Subcutaneous adipose tissue (tissue), 4 donors: Measurements from ENCODE around the gene ZNF280B. TPM values are rescaled to one million over a fixed set of nuclear protein-coding genes. Genes with fewer than 3 reads are reported as not detected.

ENCODE experiments used
- total RNA-seq, 4 donors: library from RNA; depleted of rRNA; stranded (reverse); fragments of >200 nt; gene quantifications; one replicate each; pipeline ENCODE4 v1.1.0, GENCODE V29; 2016
- TF ChIP-seq, protein P1 (sequence below): fragments of 450-650 bp; IDR thresholded peaks from one replicate; pipeline ENCODE4 v1.5.1; 2016; ENCODE audit warnings: low read depth, mild to moderate bottlenecking, control low read depth, antibody characterized with exemption, moderate library complexity

Gene ZNF280B
- total RNA-seq, 4 donors from 2014 or later: 0.49 to 0.68 TPM; not detected in 2

DNA sequence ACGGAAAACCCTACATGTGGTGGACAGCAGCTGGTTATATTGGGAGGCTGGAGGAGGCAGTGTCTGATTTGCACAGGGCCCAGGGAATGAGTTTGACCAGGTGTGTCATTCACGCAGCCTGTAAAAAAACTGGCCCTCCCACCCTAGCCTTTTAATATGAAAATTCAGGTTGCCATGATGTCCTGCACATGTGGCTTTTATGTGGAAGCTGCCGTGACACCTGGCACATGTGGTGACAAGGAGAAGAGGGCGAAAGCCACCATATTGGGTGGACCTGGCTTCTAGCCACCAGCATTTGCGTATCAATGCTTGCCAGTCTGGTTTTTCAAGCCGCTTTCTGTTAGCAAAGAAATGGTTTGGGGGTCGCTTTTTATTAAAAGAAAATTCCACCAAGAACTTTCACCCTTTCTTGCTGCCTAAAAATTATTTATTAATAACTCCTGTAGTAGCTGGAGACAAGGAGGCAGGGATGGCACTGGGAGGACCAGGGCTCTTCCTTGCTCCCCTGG, 43.4 kb downstream of the ZNF280B start:
- TF ChIP-seq, protein P1, sequence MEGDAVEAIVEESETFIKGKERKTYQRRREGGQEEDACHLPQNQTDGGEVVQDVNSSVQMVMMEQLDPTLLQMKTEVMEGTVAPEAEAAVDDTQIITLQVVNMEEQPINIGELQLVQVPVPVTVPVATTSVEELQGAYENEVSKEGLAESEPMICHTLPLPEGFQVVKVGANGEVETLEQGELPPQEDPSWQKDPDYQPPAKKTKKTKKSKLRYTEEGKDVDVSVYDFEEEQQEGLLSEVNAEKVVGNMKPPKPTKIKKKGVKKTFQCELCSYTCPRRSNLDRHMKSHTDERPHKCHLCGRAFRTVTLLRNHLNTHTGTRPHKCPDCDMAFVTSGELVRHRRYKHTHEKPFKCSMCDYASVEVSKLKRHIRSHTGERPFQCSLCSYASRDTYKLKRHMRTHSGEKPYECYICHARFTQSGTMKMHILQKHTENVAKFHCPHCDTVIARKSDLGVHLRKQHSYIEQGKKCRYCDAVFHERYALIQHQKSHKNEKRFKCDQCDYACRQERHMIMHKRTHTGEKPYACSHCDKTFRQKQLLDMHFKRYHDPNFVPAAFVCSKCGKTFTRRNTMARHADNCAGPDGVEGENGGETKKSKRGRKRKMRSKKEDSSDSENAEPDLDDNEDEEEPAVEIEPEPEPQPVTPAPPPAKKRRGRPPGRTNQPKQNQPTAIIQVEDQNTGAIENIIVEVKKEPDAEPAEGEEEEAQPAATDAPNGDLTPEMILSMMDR: no peak

GRCh38 chr22:22464541-22465054, 43.9 kb downstream of the ZNF280B start:
- TF ChIP-seq, protein P1: no peak

DNA sequence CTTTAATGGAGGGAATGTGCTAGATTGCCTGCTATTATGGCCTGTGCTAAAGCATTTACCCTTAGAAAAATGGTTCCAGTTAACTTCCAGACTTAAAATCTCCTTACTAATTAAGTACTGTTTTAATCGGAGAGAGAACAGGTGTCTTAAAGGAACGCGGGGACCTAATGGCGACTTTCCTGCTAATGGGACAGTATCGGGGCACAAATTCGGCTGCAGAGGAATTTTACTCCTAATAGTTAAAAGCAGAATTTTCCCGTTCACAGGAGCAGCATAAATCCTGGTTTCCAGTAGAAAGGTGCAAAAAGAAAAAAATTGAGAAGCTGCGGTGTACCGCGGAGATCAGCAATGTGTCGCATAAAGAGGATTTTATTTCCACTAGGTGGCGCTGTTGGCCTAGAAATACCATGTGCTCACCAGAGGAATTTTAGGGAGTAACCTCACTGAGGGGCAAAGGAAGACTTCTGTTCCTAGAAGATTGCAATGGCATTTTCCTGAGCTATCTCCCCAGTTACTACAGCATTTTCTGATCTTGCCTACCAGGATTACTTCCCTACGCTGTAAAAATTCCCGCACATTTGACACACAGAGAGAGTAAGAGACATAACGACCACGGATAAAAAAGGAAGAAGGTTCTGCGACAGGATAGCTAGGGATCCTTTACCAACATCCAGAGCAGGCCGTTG, 44.5 kb downstream of the ZNF280B start:
- TF ChIP-seq, protein P1: no peak

- TF ChIP-seq, protein P1: no peak
Observed at GRCh38 chr22:22462813-22463567, 45.6 kb downstream of the ZNF280B start.

DNA sequence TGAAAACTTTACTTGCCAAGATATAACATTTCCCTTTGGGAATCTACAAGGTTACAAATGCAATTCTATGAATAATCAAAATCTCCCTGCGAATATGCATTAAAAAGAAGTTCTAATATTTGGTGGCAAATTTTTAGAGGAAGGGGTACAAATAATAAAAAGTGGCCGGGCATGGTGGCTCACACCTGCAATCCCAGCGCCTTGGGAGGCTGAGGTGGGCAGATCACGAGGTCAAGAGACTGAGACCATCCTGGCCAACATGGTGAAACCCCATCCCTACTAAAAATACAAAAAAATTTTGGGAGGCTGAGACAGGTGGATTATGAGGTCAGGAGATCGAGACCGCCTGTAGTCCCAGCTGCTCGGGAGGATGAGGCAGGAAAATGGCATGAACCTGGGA, 47.0 kb downstream of the ZNF280B start:
- TF ChIP-seq, protein P1: no peak

DNA sequence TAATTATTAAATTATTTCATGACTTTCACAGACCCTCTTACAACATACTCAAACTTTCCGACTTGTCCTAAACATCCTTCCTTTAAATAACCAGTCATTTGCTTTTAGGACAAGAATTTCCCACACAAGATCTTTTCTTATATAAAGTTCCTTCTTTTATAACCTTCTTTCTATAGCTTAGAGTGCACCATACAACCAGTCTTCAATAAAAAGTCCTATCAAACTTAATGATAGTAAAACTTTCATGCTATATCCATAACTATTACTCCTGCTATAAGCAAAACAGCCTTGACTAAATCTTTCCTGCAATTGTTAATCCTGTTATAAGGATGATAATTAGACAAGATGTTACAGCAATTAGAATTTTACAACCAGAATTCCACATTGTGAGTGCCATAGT, 47.4 kb downstream of the ZNF280B start:
- TF ChIP-seq, protein P1: no peak

- TF ChIP-seq, protein P1: no peak
Observed at GRCh38 chr22:22460635-22461034, 47.9 kb downstream of the ZNF280B start.
